Measurements from ENCODE around the gene TBC1D2.

- TF ChIP-seq CTCF (conservative IDR thresholded peaks at IDR 0.05; ENCODE audit: low read depth, low read length) = no peak
- no peak for TF ChIP-seq POLR2A (IDR thresholded peaks at IDR 0.05; ENCODE audit: low read depth, low read length)
- TF ChIP-seq RAD21 (IDR thresholded peaks at IDR 0.05; ENCODE audit: low read length) = no peak
- no peak for TF ChIP-seq USF2 (IDR thresholded peaks at IDR 0.05; ENCODE audit: low read depth, low read length)
- TF ChIP-seq CHD1 (IDR thresholded peaks at IDR 0.05; ENCODE audit: low read depth, low read length) = no peak
- TF ChIP-seq MAFK (IDR thresholded peaks at IDR 0.05; ENCODE audit: low read depth, low read length) = no peak
- TF ChIP-seq RFX5 (IDR thresholded peaks at IDR 0.05; ENCODE audit: low read depth, low read length) = no peak
- TF ChIP-seq MXI1 (IDR thresholded peaks at IDR 0.05; ENCODE audit: borderline replicate concordance, low read depth, low read length) = no peak
- TF ChIP-seq SMC3 (IDR thresholded peaks at IDR 0.05; ENCODE audit: low read depth, low read length) = no peak
- no peak for TF ChIP-seq CEBPB (IDR thresholded peaks at IDR 0.05; ENCODE audit: low read depth, low read length)
- TF ChIP-seq MAZ (IDR thresholded peaks at IDR 0.05; ENCODE audit: borderline replicate concordance, low read depth, low read length) = no peak
Measured at GRCh38 chr9:98298476-98298875, 43.0 kb upstream of the TBC1D2 start.

Data from IMR-90 (cell line).